ENCODE data around the gene PPP2R2B. TPM values are rescaled to one million over a fixed set of nuclear protein-coding genes. Genes with fewer than 3 reads are reported as not detected.

PPP2R2B gene
- total and polyA plus RNA-seq, 12 donors = 0.35 to 11.7 (median 4.7) TPM

GRCh38 chr5:146568161-146568560 lies 310.4 kb downstream of the PPP2R2B start:
- DNase-seq = no peak
- Histone ChIP-seq H3K27me3 (no peaks in the 10 kb centered on the region), H3K4me1 (replicated peaks in 1 of 2) (no peaks in the 10 kb centered on the region), H3K27ac (no peak overlapping the region), H3K36me3 (replicated peaks in 1 of 2) (no peaks in the 10 kb centered on the region), H3K9me3 (replicated peaks in 1 of 3) (no peaks in the 10 kb centered on the region), H3K4me3 (no peak overlapping the region)
- no peak for TF ChIP-seq CTCF (IDR thresholded peaks at IDR 0.05)
- no peak for TF ChIP-seq POLR2A (IDR thresholded peaks at IDR 0.05)
- intact Hi-C loops (cut with DNase I) = no loop called here
- 70 to 83% (median 82%) methylated on average over 2 of the region's 2 CpGs for WGBS, 4 donors

- WGBS, 4 donors = 10 to 14% (median 11%) methylated on average over 7 of the region's 7 CpGs
- H3K4me1 ChIP-seq (replicated peaks in 1 of 2) = no peaks in the 10 kb centered on the region
- H3K9me3 ChIP-seq (replicated peaks in 1 of 3) = no peaks in the 10 kb centered on the region
- H3K36me3 ChIP-seq (replicated peaks in 1 of 2) = no peaks in the 10 kb centered on the region
- H3K4me3 ChIP-seq = no peak overlapping the region
- H3K27me3 ChIP-seq = no peaks in the 10 kb centered on the region
- H3K27ac ChIP-seq = no peak overlapping the region
- peak; percentile 48 to 83 (median 68) for DNase-seq
- TF ChIP-seq POLR2A (IDR thresholded peaks at IDR 0.05) (no peak), CTCF (IDR thresholded peaks at IDR 0.05) (peak; percentile 48 to 73 (median 59))
- intact Hi-C loops (cut with DNase I) = no loop called here
Observed at GRCh38 chr5:146565764-146566367, 312.7 kb downstream of the PPP2R2B start.

- no peaks in the 10 kb centered on the region for H3K4me1 ChIP-seq (replicated peaks in 1 of 2)
- intact Hi-C loops (cut with DNase I) = no loop called here
- no peak overlapping the region for H3K27ac ChIP-seq
- 57 to 74% (median 70%) methylated on average over 2 of the region's 2 CpGs for WGBS, 4 donors
- H3K27me3 ChIP-seq = no peaks in the 10 kb centered on the region
- no peaks in the 10 kb centered on the region for H3K9me3 ChIP-seq (replicated peaks in 1 of 3)
- H3K4me3 ChIP-seq = no peak overlapping the region
- DNase-seq = no peak
- no peak for TF ChIP-seq POLR2A (IDR thresholded peaks at IDR 0.05)
- no peak for TF ChIP-seq CTCF (IDR thresholded peaks at IDR 0.05)
- no peaks in the 10 kb centered on the region for H3K36me3 ChIP-seq (replicated peaks in 1 of 2)
Observed at GRCh38 chr5:146564007-146564762, 314.4 kb downstream of the PPP2R2B start.

DNA sequence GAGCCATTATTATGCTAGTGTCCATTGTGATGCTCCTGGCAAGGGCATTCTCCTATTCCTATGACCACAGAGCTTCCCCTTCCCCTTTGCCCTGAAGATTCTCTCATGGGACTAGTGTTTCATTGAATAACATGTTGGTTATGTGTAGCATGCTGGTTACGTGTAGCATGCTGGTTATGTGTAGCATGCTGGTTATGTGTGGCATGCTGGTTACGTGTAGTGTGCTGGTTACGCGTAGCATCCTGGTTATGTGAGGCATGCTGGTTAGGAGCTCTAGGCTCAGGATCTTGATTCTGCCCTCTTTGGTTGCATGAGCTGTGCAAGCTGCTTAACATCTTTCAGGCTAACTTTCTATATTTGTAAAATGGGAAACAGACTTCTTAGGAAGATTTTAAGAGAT lies 316.1 kb downstream of the PPP2R2B start:
- H3K27me3 ChIP-seq = no peaks in the 10 kb centered on the region
- intact Hi-C loops (cut with DNase I) = no loop called here
- H3K4me1 ChIP-seq (replicated peaks in 1 of 2) = no peaks in the 10 kb centered on the region
- no peak for DNase-seq
- H3K9me3 ChIP-seq (replicated peaks in 1 of 3) = no peaks in the 10 kb centered on the region
- no peak overlapping the region for H3K4me3 ChIP-seq
- TF ChIP-seq CTCF (IDR thresholded peaks at IDR 0.05) = no peak
- TF ChIP-seq POLR2A (IDR thresholded peaks at IDR 0.05) = no peak
- WGBS, 4 donors = 88 to 95% (median 93%) methylated on average over 4 of the region's 4 CpGs
- H3K36me3 ChIP-seq (replicated peaks in 1 of 2) = no peaks in the 10 kb centered on the region
- no peak overlapping the region for H3K27ac ChIP-seq
